ENCODE measurements around the gene SNX33. TPM values are rescaled to one million over a fixed set of nuclear protein-coding genes. Genes with fewer than 3 reads are reported as not detected.
"Not testable (repeated sequence)": the region's sequence is repeated elsewhere in the genome, so short reads cannot be mapped to it uniquely, and the experiment has no call there.

The SNX33 gene
- polyA plus RNA-seq, 1 donor (not counting 4 experiments of a cell fraction or from before 2014, with no cell fraction given) = 21.7 TPM

- Histone ChIP-seq H3K9me1 (ENCODE audit: control insufficient read depth, extremely low read depth, insufficient read depth, low read length) (no peaks in the 10 kb centered on the region), H3K79me2 (ENCODE audit: control insufficient read depth, insufficient read depth, low read length) (no peaks in the 10 kb centered on the region), H2AFZ (ENCODE audit: control insufficient read depth, low read length) (no peak overlapping the region), H3K9me3 (ENCODE audit: control insufficient read depth, low read depth, low read length) (no peaks in the 10 kb centered on the region), H3K4me3 (ENCODE audit: control insufficient read depth in 2 of 3, extremely low read depth in 1 of 3, insufficient read depth in 2 of 3, low read depth in 1 of 3, low read length in 3 of 3) (no peak overlapping the region), H3K36me3 (ENCODE audit: control insufficient read depth in 2 of 2, extremely low read depth in 1 of 2, insufficient read depth in 2 of 2, low read length in 2 of 2) (no peaks in the 10 kb centered on the region), H4K20me1 (ENCODE audit: control insufficient read depth, extremely low read depth, insufficient read depth, low read length) (no peaks in the 10 kb centered on the region), H3K4me2 (ENCODE audit: control insufficient read depth, extremely low read depth, insufficient read depth, low read depth, low read length) (no peak overlapping the region), H3K27me3 (ENCODE audit: control insufficient read depth, extremely low read depth, insufficient read depth, low read length) (no peaks in the 10 kb centered on the region), H3K27ac (ENCODE audit: control insufficient read depth, insufficient read depth, low read length) (no peak overlapping the region), H3K9ac (ENCODE audit: control insufficient read depth, extremely low read depth, insufficient read depth, low read length) (no peak overlapping the region), H3K4me1 (ENCODE audit: control insufficient read depth, extremely low read depth, insufficient read depth, low read length) (no peaks in the 10 kb centered on the region)
- DNase-seq (ENCODE audit: low read depth, low spot score) (no peak), FAIRE-seq (no peak)
- dilution Hi-C loops (cut with MboI; ENCODE audit: extremely low pct_ligation_motif_present, low sequenced_read_pairs) = no loop called here
- TF ChIP-seq EZH2 (IDR thresholded peaks at IDR 0.05; ENCODE audit: low read length) (no peak), CTCF (optimal IDR thresholded peaks at IDR 0.05 in 1 of 3, IDR thresholded peaks at IDR 0.05 in 1 of 3, conservative IDR thresholded peaks at IDR 0.05 in 1 of 3; ENCODE audit: extremely low read depth in 1 of 3, insufficient read depth in 2 of 3, low read length in 3 of 3) (no peak)
Measured at GRCh38 chr15:75685195-75685594, 37.5 kb downstream of the SNX33 start.

- H3K4me1 ChIP-seq (ENCODE audit: control insufficient read depth, extremely low read depth, insufficient read depth, low read length); H3K9ac ChIP-seq (ENCODE audit: control insufficient read depth, extremely low read depth, insufficient read depth, low read length); H3K79me2 ChIP-seq (ENCODE audit: control insufficient read depth, insufficient read depth, low read length); H3K27ac ChIP-seq (ENCODE audit: control insufficient read depth, insufficient read depth, low read length); H3K9me3 ChIP-seq (ENCODE audit: control insufficient read depth, low read depth, low read length); DNase-seq (ENCODE audit: low read depth, low spot score); H3K4me3 ChIP-seq (ENCODE audit: control insufficient read depth in 2 of 3, extremely low read depth in 1 of 3, insufficient read depth in 2 of 3, low read depth in 1 of 3, low read length in 3 of 3); H3K27me3 ChIP-seq (ENCODE audit: control insufficient read depth, extremely low read depth, insufficient read depth, low read length); H3K4me2 ChIP-seq (ENCODE audit: control insufficient read depth, extremely low read depth, insufficient read depth, low read depth, low read length); H3K36me3 ChIP-seq (ENCODE audit: control insufficient read depth in 2 of 2, extremely low read depth in 1 of 2, insufficient read depth in 2 of 2, low read length in 2 of 2); H3K9me1 ChIP-seq (ENCODE audit: control insufficient read depth, extremely low read depth, insufficient read depth, low read length); dilution Hi-C loops (cut with MboI; ENCODE audit: extremely low pct_ligation_motif_present, low sequenced_read_pairs); H4K20me1 ChIP-seq (ENCODE audit: control insufficient read depth, extremely low read depth, insufficient read depth, low read length); H2AFZ ChIP-seq (ENCODE audit: control insufficient read depth, low read length): not testable (repeated sequence)
- peak; percentile 59 for FAIRE-seq
- peak in 2 of 3 experiments; percentile 61 to 74 for TF ChIP-seq CTCF (optimal IDR thresholded peaks at IDR 0.05 in 1 of 3, IDR thresholded peaks at IDR 0.05 in 1 of 3, conservative IDR thresholded peaks at IDR 0.05 in 1 of 3; ENCODE audit: extremely low read depth in 1 of 3, insufficient read depth in 2 of 3, low read length in 3 of 3)
Measured at GRCh38 chr15:75686212-75686642, 38.5 kb downstream of the SNX33 start.

Data from keratinocyte (primary cell).